ENCODE results near the gene FAM234A. TPM values are rescaled to one million over a fixed set of nuclear protein-coding genes. Genes with fewer than 3 reads are reported as not detected.
A peak's percentile ranks its signal among the peaks of the same experiment; 100 is the strongest.

The FAM234A gene
- total RNA-seq, 4 donors from 2014 or later: 108 to 223 (median 166) TPM

DNA sequence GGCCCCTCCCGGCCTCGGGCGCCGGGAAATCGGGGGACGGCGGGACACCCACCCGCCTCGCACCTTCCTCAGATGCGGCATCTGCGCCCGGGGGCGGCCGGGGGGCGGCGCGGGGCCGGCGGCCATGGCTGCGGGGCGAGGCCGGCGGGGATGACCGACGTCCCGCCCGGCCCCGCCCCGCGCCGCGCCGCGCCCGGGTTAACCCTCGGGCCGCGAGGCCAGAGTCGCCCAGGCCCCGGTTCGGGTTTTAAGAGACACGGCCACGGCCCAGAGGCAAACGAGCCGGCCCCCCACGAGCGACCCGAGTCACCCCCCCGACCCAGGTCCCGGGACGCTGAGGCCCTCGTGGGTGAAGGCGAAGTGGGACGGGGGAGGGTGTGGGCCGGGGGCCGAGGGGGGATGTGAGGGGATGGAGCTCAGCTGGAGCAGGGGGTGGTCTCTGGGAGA, 41.2 kb downstream of the FAM234A start, which contains the start of gene RGS11:
TSS of gene RGS11 (minus strand) at position 159 of the 447 bp plus-strand sequence. CDS start at position 126, 33 bp downstream.
- peaks cover 0 to 39% (median 12%) of the 10 kb centered on the region in 4 donors for H3K4me1 ChIP-seq
- no peaks in the 10 kb centered on the region for H3K9me3 ChIP-seq
- H3K4me3 ChIP-seq: peak within 1 kb of the TSS; percentile 4 to 60 (median 42)
- H3K36me3 ChIP-seq: no peaks in the 10 kb centered on the region
- no peak for DNase-seq
- TF ChIP-seq, protein P1, sequence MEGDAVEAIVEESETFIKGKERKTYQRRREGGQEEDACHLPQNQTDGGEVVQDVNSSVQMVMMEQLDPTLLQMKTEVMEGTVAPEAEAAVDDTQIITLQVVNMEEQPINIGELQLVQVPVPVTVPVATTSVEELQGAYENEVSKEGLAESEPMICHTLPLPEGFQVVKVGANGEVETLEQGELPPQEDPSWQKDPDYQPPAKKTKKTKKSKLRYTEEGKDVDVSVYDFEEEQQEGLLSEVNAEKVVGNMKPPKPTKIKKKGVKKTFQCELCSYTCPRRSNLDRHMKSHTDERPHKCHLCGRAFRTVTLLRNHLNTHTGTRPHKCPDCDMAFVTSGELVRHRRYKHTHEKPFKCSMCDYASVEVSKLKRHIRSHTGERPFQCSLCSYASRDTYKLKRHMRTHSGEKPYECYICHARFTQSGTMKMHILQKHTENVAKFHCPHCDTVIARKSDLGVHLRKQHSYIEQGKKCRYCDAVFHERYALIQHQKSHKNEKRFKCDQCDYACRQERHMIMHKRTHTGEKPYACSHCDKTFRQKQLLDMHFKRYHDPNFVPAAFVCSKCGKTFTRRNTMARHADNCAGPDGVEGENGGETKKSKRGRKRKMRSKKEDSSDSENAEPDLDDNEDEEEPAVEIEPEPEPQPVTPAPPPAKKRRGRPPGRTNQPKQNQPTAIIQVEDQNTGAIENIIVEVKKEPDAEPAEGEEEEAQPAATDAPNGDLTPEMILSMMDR (IDR thresholded peaks at IDR 0.05): no peak
- no peak for TF ChIP-seq POLR2A (IDR thresholded peaks at IDR 0.05)
- peak within 1 kb of the TSS in 1 of 4 donors; percentile 72 for H3K27ac ChIP-seq
- peaks cover 0 to 6% of the 10 kb centered on the region in 2 donors for H3K27me3 ChIP-seq

DNA sequence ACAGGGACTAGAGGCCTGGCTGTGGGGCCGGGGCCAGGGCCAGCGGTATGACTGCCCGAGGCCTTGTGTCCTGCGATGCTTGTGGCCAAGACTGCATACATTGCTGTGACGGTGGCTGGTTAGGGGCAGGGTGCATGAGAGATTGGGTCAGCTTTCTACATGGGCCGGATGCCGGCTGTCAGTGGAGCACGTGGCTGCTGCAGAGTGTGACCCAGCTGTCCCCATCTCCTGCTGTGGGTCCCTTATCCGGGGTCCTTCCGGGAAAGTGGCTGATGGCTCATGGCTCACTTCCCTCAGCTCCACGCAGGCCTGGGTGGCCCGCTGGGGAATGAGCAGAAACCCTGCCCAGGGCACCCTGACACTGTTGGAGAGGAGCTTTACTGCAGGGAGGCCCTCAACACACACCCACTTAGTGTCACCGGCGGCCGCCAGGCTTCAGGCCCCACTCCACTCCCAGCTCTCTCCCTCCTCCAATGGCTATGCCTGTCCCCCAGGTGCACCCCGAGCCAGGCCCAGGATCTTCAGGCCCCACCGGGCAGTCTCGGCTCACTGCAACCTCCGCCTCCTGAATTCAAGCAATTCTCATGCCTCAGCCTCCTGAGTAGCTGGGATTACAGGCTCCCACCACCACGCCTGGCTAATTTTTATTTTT, 41.9 kb downstream of the FAM234A start:
- no peak for DNase-seq
- no peaks in the 10 kb centered on the region for H3K9me3 ChIP-seq
- H3K36me3 ChIP-seq: no peaks in the 10 kb centered on the region
- no peak for TF ChIP-seq POLR2A (IDR thresholded peaks at IDR 0.05)
- TF ChIP-seq, protein P1 (IDR thresholded peaks at IDR 0.05): no peak
- H3K27me3 ChIP-seq: peaks cover 0 to 13% of the 10 kb centered on the region in 2 donors
- peaks cover 0 to 47% (median 14%) of the 10 kb centered on the region in 4 donors for H3K4me1 ChIP-seq
- H3K27ac ChIP-seq: peak overlapping the region in 1 of 4 donors; percentile 72
- H3K4me3 ChIP-seq: peak overlapping the region in 1 of 4 donors; percentile 48

DNA sequence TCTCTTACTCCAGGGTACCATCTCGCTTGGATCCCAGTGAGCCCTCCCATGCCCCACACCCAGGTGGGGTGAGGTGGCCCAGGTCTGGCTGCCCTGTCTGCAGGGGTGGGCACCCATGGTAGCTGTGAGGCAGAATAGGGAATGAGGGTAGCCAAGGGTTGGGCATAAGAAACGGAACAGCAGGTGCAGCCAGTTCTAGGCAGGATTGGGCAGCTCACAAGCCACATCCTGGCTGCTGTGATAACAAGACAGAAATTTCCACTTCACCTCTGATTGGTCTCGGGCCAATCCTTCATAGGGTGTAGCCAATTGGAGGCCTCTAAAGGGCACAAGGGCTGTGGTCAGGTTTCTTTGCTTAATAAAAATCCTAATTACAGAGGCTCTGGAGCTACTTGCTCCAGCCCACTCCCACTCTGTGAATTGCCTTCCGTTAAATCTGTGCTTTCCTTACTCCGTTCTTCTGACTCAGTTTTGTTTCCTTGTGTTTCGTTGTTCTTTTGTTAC, 44.3 kb downstream of the FAM234A start:
- Histone ChIP-seq H3K27me3 (peaks cover 0 to 18% of the 10 kb centered on the region in 2 donors), H3K27ac (no peak overlapping the region), H3K9me3 (no peaks in the 10 kb centered on the region), H3K36me3 (no peaks in the 10 kb centered on the region), H3K4me1 (peaks cover 0 to 43% (median 14%) of the 10 kb centered on the region in 4 donors), H3K4me3 (no peak overlapping the region)
- TF ChIP-seq POLR2A (IDR thresholded peaks at IDR 0.05): no peak
- TF ChIP-seq, protein P1 (IDR thresholded peaks at IDR 0.05): no peak
- no peak for DNase-seq

DNA sequence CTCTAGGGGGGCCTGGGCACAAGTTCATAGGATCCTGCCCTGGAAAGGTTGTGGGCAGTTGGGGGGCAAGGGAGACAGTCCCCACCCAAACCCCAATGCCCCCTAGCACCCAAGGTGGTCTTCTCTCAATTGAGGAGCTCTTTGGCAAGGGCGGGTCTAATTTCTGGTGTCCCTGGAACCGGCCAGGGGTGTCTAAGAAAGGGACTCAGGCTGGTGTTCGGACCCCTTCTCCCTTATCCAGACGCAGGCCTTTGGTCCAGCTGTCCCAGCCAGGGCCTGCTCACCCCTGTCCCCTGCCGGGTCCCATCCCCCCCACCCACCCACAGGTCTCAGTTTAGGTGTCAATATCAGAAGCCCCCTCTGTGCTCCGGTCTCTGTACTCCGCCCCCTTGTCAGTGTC, 44.9 kb downstream of the FAM234A start:
- no peak overlapping the region for H3K27ac ChIP-seq
- TF ChIP-seq, protein P1 (IDR thresholded peaks at IDR 0.05): no peak
- no peak for TF ChIP-seq POLR2A (IDR thresholded peaks at IDR 0.05)
- H3K4me1 ChIP-seq: peaks cover 0 to 37% (median 14%) of the 10 kb centered on the region in 4 donors
- no peak overlapping the region for H3K4me3 ChIP-seq
- H3K27me3 ChIP-seq: peaks cover 0 to 18% of the 10 kb centered on the region in 2 donors
- no peaks in the 10 kb centered on the region for H3K9me3 ChIP-seq
- no peaks in the 10 kb centered on the region for H3K36me3 ChIP-seq
- DNase-seq: no peak

DNA sequence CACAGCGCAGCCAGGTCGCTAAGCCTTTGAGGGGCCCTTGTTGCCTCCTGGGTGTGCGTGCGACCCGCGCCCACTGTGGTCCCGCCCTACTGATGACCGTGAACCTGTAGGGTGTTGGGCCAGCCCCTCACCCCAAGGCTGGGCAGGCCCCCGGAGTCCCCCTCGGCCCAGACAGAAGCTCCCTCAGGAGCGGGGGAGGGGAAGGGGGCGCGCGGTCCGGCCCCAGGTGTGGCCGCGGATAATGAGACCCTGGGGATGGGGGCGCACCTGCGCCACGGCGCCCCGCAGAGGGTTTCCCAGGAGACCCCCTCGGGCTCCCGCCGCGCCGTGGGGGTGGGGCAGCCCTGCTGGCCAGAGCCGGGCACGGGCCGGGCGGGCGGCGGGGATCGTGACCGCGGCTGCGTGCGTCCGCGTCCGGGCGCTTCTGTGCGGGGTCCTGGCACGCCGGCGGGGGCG, 45.4 kb downstream of the FAM234A start:
- Histone ChIP-seq H3K27ac (no peak overlapping the region), H3K36me3 (no peaks in the 10 kb centered on the region), H3K9me3 (no peaks in the 10 kb centered on the region), H3K4me1 (peaks cover 0 to 32% (median 11%) of the 10 kb centered on the region in 4 donors), H3K27me3 (peaks cover 0 to 18% of the 10 kb centered on the region in 2 donors), H3K4me3 (peak overlapping the region in 2 of 4 donors; percentile 30 to 42)
- TF ChIP-seq, protein P1 (IDR thresholded peaks at IDR 0.05): no peak
- TF ChIP-seq POLR2A (IDR thresholded peaks at IDR 0.05): no peak
- DNase-seq: no peak

All from Peyer's patch (tissue), 4 donors.